ENCODE measurements around the gene MCOLN3.
"Not testable (repeated sequence)": the region's sequence is repeated elsewhere in the genome, so short reads cannot be mapped to it uniquely, and the experiment has no call there.

The MCOLN3 gene

GRCh38 chr1:84991097-84991920 lies 57.0 kb downstream of the MCOLN3 start:
- no peak for DNase-seq (ENCODE audit: low read depth in 2 of 2)

GRCh38 chr1:84988588-84988987 lies 59.7 kb downstream of the MCOLN3 start:
- DNase-seq (ENCODE audit: low read depth in 2 of 2), result no peak

DNA sequence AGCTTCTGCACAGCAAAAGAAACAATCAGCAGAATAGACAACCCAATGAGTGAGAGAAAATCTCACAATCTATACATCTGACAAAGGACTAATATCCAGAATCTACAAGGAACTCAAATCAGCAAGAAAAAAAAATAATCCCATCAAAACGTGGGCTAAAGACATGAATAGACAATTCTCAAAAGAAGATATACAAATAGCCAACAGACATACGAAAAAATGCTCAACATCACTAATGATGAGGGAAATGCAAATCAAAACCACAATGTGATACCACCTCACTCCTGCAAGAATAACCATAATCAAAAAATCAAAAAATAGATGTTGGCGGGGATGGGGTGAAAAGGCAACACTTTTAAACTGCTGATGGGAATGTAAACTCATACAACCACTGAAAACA lies 61.7 kb downstream of the MCOLN3 start:
- not testable (repeated sequence) for DNase-seq (ENCODE audit: low read depth in 2 of 2)

DNA sequence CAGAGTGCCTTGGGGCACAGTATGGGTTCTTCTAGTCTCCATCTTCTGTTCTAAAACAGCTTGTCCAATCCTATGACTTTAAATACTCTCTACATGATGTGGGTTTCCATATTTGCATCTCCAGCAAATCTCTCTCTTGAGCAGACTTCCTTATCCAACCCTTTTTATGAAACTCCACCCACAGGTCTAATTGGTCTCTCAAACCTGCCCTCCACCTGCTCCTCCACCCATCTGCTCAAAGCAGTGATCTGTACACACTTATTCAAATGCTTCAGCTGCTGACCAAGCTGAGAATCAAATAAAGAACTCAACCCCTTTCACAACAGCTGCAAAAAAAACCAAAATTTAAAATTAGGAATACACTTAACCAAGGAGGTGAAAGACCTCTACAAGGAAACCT lies 62.9 kb downstream of the MCOLN3 start:
- DNase-seq (ENCODE audit: low read depth in 2 of 2), result no peak

GRCh38 chr1:84982395-84982794 lies 65.9 kb downstream of the MCOLN3 start:
- DNase-seq (ENCODE audit: low read depth in 2 of 2), result no peak

DNA sequence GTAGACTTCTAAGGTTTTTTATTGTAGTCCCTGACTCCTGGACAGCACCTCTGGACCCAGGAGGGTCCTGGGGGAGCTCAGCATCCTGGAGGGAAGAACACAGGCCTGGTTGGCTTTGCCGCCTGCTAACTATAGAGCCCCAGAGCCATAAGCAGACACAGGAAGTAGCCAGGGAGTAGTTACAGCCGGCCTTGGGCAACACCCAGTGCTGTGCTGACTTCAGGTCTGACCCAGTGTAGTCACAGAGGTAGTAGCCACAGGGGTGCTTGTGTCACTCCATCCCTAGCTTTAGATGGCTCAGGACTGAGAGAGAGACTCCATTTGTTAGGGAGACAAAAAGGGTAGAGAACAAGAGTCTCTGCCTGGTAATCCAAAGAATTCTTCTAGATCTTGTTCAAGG lies 73.3 kb downstream of the MCOLN3 start:
- DNase-seq (ENCODE audit: low read depth in 2 of 2), result no peak

- DNase-seq (ENCODE audit: low read depth in 2 of 2), result no peak
These were observed 74.6 kb downstream of the MCOLN3 start for GRCh38 chr1:84973498-84974334.

DNA sequence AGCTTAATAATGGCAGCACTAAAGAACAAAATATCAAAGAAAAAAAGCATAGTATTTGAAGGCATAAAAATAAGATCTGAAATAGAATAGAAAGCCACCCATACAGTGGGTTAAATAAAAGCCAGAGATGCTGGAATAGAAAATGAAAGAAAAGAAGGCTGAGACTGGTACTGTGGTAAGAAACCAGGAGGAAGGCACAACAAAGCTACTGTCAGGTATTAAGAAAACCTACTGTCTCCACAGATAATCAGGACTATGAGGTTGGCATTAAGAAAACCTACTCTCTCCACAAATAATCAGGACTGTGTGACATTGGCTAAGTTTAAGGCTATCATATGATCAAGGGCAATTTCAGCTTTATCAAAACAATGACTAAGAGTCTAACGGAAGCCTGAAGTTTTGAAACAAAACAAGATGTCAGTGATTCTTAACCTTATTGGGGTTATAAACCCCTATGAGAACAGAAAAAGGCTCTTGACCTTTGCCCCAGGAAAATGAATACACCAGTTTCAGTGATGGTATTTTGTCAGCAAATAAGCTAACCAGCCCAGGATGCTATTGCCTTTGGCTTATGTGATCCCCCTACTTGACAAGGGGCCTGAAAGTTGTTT lies 75.8 kb downstream of the MCOLN3 start:
- no peak for DNase-seq (ENCODE audit: low read depth in 2 of 2)

GRCh38 chr1:84971957-84972356 lies 76.3 kb downstream of the MCOLN3 start:
- no peak for DNase-seq (ENCODE audit: low read depth in 2 of 2)

DNA sequence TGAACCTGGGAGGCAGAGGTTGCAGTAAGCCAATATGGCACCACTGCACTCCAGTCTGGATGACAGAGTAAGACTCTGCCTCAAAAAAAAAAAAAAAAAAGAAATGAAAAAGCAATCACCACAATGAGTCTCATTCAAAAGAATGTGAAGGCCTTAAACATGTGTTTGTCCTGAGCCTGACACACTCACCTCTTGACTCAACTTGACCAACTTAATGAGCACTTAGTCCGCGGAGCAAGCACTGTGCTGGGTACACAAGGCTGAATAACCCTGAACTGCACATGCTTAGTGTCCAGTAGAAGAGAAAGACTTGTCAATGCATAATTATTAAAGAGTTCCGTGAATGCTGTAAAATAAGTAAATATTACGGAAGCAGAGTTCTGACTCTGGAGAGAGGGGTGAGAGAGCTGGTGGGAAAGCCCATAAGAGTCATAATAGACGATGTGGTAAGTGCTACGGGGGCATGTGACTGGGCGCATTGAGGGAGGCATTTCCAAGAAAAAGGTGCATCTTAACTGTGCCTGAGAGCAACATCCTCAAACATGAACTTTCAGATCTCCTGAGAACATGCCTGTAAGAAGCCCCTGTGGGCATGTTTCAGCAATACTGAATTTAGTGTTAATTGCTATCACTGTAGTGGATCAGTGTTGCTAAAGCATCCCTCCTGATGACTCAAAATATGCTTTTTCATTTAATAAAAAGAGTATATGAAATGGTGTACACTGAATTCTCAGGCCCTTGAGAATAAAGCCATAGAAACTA lies 78.6 kb downstream of the MCOLN3 start:
- no peak for DNase-seq (ENCODE audit: low read depth in 2 of 2)

GRCh38 chr1:84968865-84969264 lies 79.4 kb downstream of the MCOLN3 start:
- no peak for DNase-seq (ENCODE audit: low read depth in 2 of 2)

DNA sequence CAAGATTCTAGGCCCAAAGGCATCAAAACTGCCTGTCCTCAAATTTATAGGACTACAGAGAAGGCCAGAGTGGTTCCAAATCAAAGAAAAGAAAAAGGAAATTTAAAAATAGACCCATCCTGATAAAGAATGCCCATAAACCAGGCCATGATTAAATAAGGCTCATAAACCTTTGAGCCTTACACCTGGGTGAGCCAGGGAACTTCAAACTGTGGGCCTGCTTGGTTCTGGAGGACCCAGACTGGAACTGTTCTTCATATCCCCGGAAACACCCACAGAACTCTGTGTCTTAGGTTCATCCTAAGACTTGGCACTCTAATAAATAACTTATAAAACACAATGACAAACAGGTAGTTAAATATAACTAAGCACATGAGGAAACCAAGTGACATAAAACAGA lies 80.2 kb downstream of the MCOLN3 start:
- DNase-seq (ENCODE audit: low read depth in 2 of 2), result no peak

All from activated CD4-positive, alpha-beta T cell treated with anti-CD3 and anti-CD28 coated beads for 24 hours (primary cell).